Panc1 (cell line): ENCODE results near the gene LRRC1. TPM values are rescaled to one million over a fixed set of nuclear protein-coding genes. Genes with fewer than 3 reads are reported as not detected.

ENCODE experiments used
- ATAC-seq: fragments of 200-7000 bp; cut with Tn5 transposase; 2 replicates; pipeline ENCODE4 v1.9.1; 2020; ENCODE audit warnings: mild to moderate bottlenecking, moderate library complexity
- BruUV-seq: library from RNA; stranded (reverse); fragments of 400-500 nt; replicated peaks from 2 replicates; lab custom pipeline; 2021; lab: Mats Ljungman, UMichigan
- CTCF ChIA-PET: fragments of 300-600 bp; sonication (Branson Sonifier 250); formaldehyde crosslinking; loops from one replicate; lab custom pipeline; 2022; ENCODE audit warnings: antibody characterized with exemption; lab: Charles Lee
- POLR2A ChIA-PET: fragments of 300-600 bp; sonication (Branson Sonifier 250); formaldehyde crosslinking; loops from one replicate; lab custom pipeline; 2022; ENCODE audit warnings: antibody characterized with exemption; lab: Charles Lee
- DNase-seq: peaks from one replicate; pipeline ENCODE4 v3.0.0-alpha.2; 2010; ENCODE audit warnings: low read depth, low spot score
- H3K27ac ChIP-seq: 2 replicates; pipeline ENCODE4 v1.5.1; 2011; ENCODE audit warnings: mild to moderate bottlenecking, low read length, inconsistent platforms
- H3K27me3 ChIP-seq: fragments of 200-500 bp; sonication (Bioruptor generic); 2 replicates; pipeline ENCODE4 v1.6.0; 2014; ENCODE audit warnings: low read length, inconsistent platforms; ENCODE audit not compliant: control insufficient read depth, insufficient read depth
- H3K36me3 ChIP-seq: fragments of 200-500 bp; sonication (Bioruptor generic); 2 replicates; pipeline ENCODE4 v1.5.1; 2014; ENCODE audit warnings: inconsistent platforms, mild to moderate bottlenecking, low read length, moderate library complexity; ENCODE audit not compliant: control insufficient read depth, insufficient read depth
- H3K4me1 ChIP-seq: 2 replicates; pipeline ENCODE4 v1.5.1; 2011; ENCODE audit warnings: inconsistent platforms, mild to moderate bottlenecking, low read length, moderate library complexity; ENCODE audit not compliant: control insufficient read depth, insufficient read depth
- H3K4me3 ChIP-seq, 2 experiments: 2 replicates each; pipeline ENCODE4 v1.5.1; 2011 to 2012; ENCODE audit warnings: low read depth in 2 of 2, low read length in 2 of 2, mild to moderate bottlenecking in 2 of 2, inconsistent platforms in 1 of 2, moderate library complexity in 1 of 2
- H3K9me3 ChIP-seq: fragments of 200-500 bp; sonication (Bioruptor generic); 2 replicates; pipeline ENCODE4 v1.5.1; 2014; ENCODE audit warnings: low read depth, mild to moderate bottlenecking, inconsistent platforms, low read length, moderate library complexity; ENCODE audit not compliant: control insufficient read depth, insufficient read depth
- POLR2AphosphoS5 ChIP-seq: IDR thresholded peaks from 2 replicates; pipeline ENCODE4 v1.6.1; 2012; ENCODE audit warnings: mild to moderate bottlenecking, low read depth, low read length, moderate library complexity
- REST ChIP-seq, 2 experiments: IDR thresholded peaks; 2 replicates each; pipeline ENCODE4 v1.6.1; 2011 to 2012; ENCODE audit warnings: low read depth in 2 of 2, control low read depth in 1 of 2, low read length in 1 of 2, mild to moderate bottlenecking in 1 of 2, moderate library complexity in 1 of 2; ENCODE audit not compliant: insufficient read depth in 1 of 2
- SIN3A ChIP-seq: IDR thresholded peaks from 2 replicates; pipeline ENCODE4 v1.6.1; 2012; ENCODE audit warnings: low read depth, mild to moderate bottlenecking, low read length, moderate library complexity, borderline replicate concordance; ENCODE audit not compliant: insufficient read depth
- TCF7L2 ChIP-seq: IDR thresholded peaks from 2 replicates; pipeline ENCODE4 v1.6.1; 2011; ENCODE audit warnings: mild to moderate bottlenecking, low read depth, low read length, inconsistent platforms
- in situ Hi-C: cut with HindIII; loops from 2 replicates; pipeline ENCODE4 v1.10.0; 2016; ENCODE audit warnings: low sequenced_read_pairs, low pct_unique_long_range_greater_than_20kb
- intact Hi-C: fragments of 100-400 bp; cut with micrococcal nuclease; formaldehyde crosslinking; loops from one replicate; pipeline ENCODE4 v1.10.0; 2022; ENCODE audit not compliant: unreplicated experiment
- total RNA-seq: library from RNA; stranded (reverse); gene quantifications from one replicate; pipeline ENCODE4 v1.2.1, GENCODE V29; 2021; ENCODE audit not compliant: unreplicated experiment
- TF ChIP-seq, protein P1 (sequence below): fragments of 450-650 bp; IDR thresholded peaks from 2 replicates; pipeline ENCODE4 v1.5.1; 2017; ENCODE audit warnings: mild to moderate bottlenecking

Gene LRRC1
- total RNA-seq, 1 experiment from 2014 or later: 13.8 TPM

DNA sequence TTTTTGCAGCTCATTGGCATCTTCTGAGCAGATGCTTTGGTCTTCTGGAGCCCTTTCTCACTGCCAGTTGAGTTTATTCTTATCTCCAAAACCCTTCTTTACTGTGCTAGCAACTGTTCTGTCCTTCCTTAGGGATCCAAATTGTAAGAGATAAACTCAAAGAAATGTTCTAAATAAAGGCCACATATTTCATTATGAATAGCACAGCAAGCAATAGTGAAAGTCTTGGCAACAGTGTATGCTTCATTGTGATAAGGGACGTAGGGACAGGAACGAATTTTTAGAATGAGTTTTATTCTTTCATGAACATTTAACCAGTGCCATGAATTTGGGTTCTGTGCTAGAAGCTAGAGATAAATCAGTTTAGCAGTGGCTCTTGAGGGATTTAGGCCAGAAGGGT, 61.1 kb downstream of the LRRC1 start:
- Histone ChIP-seq H3K4me1 (no peaks in the 10 kb centered on the region), H3K27ac (no peak overlapping the region), H3K4me3 (no peak overlapping the region), H3K27me3 (no peaks in the 10 kb centered on the region), H3K36me3 (no peaks in the 10 kb centered on the region), H3K9me3 (no peaks in the 10 kb centered on the region)
- ATAC-seq: no peak
- in situ Hi-C loops (no loop called here), intact Hi-C loops (no loop called here)
- no peak for TF ChIP-seq POLR2AphosphoS5
- no peak for TF ChIP-seq TCF7L2
- no peak for TF ChIP-seq REST (IDR thresholded peaks at IDR 0.05; ENCODE audit: insufficient read depth in 1 of 2, low read depth in 2 of 2, low read length in 1 of 2)
- no peak for TF ChIP-seq SIN3A
- DNase-seq: no peak
- POLR2A ChIA-PET: no interaction called here
- no TSS peak for BruUV-seq
- CTCF ChIA-PET: no interaction called here

GRCh38 chr6:53857318-53858094, 62.7 kb downstream of the LRRC1 start:
- no peaks in the 10 kb centered on the region for H3K4me1 ChIP-seq
- H3K4me3 ChIP-seq: no peak overlapping the region
- in situ Hi-C loops (no loop called here), intact Hi-C loops (no loop called here)
- no peak overlapping the region for H3K27ac ChIP-seq
- ChIA-PET CTCF (no interaction called here), POLR2A (no interaction called here)
- no peaks in the 10 kb centered on the region for H3K9me3 ChIP-seq
- no peak for DNase-seq
- no TSS peak for BruUV-seq
- TF ChIP-seq SIN3A (no peak), TCF7L2 (no peak), REST (IDR thresholded peaks at IDR 0.05; ENCODE audit: insufficient read depth in 1 of 2, low read depth in 2 of 2, low read length in 1 of 2) (no peak), POLR2AphosphoS5 (no peak)
- TF ChIP-seq, protein P1, sequence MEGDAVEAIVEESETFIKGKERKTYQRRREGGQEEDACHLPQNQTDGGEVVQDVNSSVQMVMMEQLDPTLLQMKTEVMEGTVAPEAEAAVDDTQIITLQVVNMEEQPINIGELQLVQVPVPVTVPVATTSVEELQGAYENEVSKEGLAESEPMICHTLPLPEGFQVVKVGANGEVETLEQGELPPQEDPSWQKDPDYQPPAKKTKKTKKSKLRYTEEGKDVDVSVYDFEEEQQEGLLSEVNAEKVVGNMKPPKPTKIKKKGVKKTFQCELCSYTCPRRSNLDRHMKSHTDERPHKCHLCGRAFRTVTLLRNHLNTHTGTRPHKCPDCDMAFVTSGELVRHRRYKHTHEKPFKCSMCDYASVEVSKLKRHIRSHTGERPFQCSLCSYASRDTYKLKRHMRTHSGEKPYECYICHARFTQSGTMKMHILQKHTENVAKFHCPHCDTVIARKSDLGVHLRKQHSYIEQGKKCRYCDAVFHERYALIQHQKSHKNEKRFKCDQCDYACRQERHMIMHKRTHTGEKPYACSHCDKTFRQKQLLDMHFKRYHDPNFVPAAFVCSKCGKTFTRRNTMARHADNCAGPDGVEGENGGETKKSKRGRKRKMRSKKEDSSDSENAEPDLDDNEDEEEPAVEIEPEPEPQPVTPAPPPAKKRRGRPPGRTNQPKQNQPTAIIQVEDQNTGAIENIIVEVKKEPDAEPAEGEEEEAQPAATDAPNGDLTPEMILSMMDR: no peak
- ATAC-seq: no peak
- H3K36me3 ChIP-seq: no peaks in the 10 kb centered on the region
- no peaks in the 10 kb centered on the region for H3K27me3 ChIP-seq
